Stimulated activated CD8-positive, alpha-beta memory T cell treated with anti-CD3 and anti-CD28 coated beads, Interleukin-15, amount 100 ng/mL, for 4 hours (primary cell): ENCODE measurements around the gene MACROH2A1.

Experiments
- DNase-seq, 2 donors: peaks; one replicate each; pipeline ENCODE4 v3.0.0-alpha.2; 2020; ENCODE audit warnings: low read depth in 2 of 2

Gene MACROH2A1

GRCh38 chr5:135353952-135354721 lies 44.9 kb downstream of the MACROH2A1 start:
- no peak for DNase-seq

DNA sequence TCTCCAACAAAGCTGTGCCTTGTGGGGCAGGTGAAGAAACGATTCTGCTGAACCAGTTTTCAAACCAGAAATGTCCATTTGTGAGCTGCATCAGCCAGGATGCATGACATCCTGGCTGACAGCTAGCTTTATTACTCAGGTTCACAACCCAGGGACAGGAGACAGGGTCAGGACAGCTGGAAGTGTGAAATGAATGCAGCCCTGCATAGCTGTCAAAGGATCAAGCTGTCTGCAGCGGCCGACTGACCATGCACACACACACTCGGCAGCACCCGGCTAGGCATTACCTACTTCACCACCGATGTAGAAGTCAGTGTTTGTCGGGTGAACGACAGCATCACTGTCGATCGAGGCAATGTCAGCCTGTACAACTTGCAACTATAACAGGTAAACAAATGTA lies 48.5 kb downstream of the MACROH2A1 start:
- no peak for DNase-seq

- no peak for DNase-seq
These were observed 49.1 kb downstream of the MACROH2A1 start for GRCh38 chr5:135349886-135350285.

- no peak for DNase-seq
These were observed 49.6 kb downstream of the MACROH2A1 start for GRCh38 chr5:135349451-135349850.

DNA sequence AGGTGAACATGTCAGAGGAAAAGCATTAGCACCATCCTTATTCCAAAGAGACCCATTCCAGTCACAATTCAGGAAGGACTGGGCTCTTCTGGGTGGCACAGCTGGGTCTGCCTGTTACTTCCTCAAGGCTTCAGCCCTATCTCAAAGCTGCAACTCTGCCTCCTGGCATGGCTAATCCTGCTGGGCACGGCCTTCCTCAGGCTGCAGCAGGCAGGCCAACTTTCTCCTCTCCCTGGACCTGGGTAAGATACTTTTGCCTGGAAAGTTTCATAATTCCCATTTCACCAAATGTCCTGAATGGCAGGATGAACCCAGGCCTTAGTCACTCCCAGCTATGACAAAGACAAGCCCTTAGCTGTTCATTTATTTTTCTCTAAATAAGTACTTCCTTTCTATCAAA lies 50.1 kb downstream of the MACROH2A1 start:
- DNase-seq = no peak

GRCh38 chr5:135347392-135347791 lies 51.6 kb downstream of the MACROH2A1 start:
- no peak for DNase-seq

DNA sequence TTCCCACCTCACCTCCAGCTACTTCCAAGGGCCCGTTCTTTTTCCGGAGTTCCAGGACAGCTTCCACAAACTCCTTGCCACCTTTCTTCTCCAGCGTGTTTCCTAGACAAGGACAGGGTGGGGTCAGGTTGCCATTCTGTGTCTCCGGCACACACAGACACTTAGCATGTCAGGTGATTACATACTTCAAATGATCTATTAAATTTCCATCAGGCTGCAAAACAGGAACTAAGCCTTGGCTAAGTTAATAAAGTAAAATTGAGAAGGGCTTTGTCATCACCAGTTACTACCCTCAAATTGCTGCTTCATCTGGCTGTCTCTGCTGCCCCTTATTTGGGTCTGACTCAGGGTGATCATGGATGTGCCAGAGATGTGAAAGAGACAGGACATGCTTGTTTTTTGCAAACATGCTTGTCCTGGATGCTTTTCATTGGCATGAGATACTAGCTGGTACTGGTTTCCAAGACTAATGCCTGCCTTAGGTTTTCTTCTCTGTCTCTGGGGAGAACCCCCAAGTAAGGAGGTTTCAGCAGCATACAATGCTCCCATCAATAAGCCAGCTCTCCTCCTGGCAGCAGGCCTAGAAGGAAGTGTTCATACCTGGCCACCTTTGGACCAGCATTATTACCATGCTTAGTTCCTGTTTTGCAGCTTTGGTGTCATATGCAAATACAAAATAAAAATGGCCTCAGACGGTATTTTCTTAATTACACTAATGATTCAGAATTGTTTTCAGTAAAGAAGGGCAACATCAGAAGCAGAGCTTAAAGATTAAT lies 52.9 kb downstream of the MACROH2A1 start:
- DNase-seq = no peak

- DNase-seq = no peak
These were observed 54.7 kb downstream of the MACROH2A1 start for GRCh38 chr5:135344349-135344748.

DNA sequence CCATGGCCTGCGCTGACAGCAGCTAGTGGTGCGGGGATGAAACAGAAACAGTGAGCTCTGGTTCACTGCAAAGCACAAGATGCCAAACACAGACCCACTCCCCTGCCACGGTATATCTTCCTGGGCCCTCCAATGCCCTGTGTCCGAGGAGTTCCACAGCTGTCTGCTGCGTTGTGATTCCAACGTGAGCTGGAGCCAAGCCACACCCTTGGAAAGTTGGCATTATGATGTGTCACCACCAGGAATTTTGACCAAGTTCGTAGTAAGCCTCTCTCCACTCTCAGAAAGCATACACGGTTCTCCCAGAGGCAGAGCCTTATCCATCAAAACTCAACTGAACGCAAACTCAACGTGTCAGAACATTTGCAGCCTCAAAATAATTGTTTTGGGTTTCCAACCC lies 55.6 kb downstream of the MACROH2A1 start:
- DNase-seq = no peak

DNA sequence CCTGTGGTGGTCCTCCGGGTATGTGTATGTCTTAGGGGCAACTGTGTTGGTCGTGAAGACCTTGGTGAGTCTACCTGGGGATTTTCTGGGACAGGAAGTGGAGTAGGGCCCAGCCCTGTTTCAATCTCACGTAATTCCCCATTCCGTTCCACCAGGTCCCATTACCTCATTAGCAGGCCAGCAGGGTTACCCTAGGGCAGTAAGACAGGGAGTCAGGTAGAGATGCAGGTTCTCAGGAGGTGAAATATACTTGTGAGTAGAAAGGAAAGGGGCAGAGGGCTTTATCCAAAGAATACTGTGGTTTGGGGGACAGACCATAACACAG lies 56.5 kb downstream of the MACROH2A1 start:
- DNase-seq = no peak

DNA sequence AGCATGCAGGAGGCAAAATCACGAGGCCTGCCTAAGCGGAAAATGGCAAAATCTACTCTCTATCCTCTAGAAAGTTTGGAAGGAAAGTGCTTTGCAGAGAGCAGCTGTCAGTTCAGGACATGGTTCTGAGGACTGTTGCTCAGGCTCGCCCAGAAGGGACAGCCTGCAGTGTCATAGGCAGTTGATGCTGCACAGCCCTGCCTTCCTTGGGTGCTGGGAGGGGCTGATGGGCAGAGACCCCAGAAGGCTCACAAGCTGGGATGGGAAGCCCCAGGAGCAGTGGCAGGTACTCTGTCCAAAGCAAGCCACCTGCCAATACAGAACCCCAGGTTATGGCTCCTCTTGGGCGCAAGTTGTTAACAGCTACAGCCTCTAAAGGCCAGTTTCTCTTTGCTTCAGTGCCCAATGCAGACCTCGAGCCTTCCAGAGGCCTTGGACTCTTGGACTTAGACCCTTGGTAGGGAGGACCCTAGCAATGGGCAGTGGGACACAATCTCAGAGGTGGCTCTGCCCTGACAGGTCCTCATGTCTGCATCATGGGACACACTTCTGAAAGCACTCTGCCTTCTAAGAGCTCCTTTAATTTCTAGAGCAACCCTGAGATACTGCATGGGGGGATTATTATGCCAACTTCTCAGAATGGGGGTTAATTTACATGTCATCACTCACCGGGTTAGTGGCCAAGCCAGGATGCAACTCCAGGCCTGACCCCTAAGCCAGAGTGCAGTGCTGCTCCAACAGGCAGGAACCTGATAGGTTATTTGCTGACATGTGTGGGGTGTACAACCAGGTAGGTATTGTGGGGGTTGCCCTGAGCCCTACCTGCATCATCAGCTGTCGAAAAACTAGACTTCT lies 57.1 kb downstream of the MACROH2A1 start:
- no peak for DNase-seq

- DNase-seq = no peak
These were observed 57.9 kb downstream of the MACROH2A1 start for GRCh38 chr5:135341016-135341666.

GRCh38 chr5:135340568-135340967 lies 58.5 kb downstream of the MACROH2A1 start:
- no peak for DNase-seq

DNA sequence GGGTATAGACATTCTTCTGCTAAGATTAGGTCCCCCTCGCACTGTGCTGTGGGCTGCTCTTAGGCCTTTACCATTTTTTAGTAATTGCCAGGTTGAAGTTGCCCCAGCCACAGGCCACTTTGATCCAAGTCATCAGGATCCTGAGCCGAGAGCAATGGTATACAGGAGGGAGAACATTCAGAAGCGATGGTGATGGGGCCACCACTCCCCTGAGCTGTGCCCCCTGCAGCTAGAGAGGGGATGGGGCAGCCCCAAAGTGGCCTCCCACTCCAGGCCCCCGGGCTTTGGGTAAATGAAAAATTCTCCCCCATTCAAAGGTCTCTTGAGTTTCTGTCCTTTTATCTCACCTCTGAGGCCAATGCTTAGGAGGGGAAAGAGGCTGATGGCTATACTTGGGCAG lies 59.4 kb downstream of the MACROH2A1 start:
- no peak for DNase-seq

DNA sequence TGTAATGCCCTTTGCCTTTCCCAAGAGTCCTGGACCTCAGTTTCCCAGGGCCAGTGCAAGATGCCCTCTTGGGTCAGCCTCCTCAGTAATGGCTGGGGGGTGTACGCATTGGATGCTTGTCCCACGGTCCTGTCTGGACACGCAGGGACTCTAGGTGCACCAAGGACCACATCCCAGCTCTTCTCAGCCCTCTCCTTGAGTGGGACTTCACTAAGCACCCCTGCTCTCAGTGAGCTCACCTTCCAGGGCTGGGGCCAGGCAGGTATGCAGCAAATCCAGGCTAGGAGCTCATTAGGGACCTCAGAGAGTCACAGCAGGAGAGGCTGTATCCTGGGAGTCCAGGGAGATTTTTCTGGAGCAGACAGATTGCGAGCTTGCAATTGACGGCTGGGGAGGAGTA lies 59.8 kb downstream of the MACROH2A1 start:
- DNase-seq = no peak

GRCh38 chr5:135337064-135337463 lies 62.0 kb downstream of the MACROH2A1 start:
- no peak for DNase-seq

DNA sequence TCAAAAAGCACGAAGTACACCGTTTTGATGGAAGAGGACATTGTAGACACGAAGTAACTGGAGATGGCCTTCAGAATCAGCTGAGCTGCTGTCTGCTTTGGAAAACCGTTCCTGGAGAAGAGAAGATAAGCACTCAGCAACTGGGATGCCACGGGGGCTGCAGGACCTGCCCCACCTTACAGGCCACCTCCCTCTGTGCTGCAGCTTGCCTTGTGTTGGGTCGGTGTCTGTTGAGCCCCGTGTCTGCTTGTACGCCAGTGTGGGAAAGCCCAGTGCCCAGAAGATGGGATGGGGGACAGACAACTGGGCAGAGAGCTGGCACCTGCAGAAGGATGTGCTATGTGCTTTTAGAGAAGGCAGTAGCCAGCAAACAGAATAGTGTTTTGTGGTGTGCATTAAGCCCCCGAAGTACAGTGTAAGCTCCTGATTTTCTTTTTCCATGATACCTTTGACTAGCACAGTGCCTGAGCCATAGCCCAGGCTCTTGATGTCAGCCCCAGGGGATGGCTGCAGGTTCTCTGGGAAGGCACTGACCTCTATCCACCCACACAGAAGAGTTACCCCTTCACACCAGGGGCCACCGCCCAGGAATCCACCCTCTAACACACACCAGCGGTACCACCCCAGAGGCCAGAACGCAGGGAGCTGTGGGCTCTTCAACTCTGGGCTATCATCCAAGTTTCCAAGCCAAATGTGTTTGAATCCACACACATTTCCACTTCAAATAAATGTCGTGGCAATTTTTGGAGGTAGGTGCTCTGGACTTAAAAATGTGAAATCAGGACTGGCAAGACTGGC lies 63.8 kb downstream of the MACROH2A1 start:
- DNase-seq = no peak

DNA sequence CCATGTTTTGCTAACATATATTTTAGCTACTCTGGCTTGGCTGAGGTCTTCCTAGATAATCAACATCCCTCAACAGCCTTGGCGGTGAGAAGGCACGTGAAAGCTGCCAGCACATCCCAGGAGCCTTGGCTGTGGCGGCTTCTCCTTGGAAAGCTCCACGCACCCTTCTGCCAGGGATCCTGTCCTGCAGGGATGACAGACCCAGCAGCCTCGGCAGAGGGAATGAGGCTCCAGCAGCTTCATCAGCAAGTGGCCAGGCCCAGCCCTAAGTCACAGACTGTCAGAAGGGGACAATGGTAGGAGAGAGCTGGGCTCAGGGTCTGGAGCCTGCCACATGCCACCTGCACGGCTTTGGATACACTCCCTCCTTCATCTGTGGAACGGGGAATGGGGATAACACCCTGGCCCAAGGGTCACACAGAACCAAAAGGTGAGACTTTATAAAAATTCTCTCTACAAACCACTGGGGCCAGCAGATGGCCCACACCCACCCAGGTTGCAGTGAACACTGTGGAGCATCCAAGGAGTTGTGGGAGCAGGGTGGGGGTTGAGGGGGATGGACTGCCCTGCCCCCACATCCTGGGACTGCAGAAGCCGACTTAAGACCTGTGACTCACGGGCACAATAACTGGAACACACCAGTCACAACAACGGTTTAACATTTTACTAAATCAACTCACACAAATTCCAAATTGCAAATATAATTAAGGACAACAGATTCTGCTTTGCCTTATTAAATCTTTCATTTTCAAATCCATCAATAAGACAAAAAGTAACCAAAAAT lies 65.1 kb downstream of the MACROH2A1 start:
- DNase-seq = no peak

GRCh38 chr5:135332519-135333150 lies 66.4 kb downstream of the MACROH2A1 start:
- no peak for DNase-seq

DNA sequence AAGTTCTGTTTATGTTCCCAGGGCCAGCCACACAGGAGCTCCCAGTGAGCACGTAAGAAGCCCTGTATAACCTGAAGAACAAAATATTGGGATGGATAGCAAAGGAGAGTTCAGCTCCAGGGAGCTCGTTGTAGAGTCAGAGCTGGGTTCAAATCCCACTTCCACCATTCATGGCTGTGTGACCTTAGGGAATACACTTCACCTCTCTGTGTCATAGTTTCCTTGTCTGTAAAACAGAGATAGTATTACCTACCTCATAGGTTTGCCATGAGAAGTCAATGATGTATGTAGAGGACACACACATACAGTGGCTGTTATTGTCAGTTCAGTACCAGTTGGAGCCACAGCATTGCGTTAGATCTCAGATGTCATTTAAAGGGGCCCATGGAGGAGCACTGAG lies 67.4 kb downstream of the MACROH2A1 start:
- DNase-seq = no peak
